ENCODE measurements around the gene DYNC1I2.

- TF ChIP-seq EZH2 (IDR thresholded peaks at IDR 0.05) (no peak), POLR2AphosphoS5 (IDR thresholded peaks at IDR 0.05; ENCODE audit: borderline replicate concordance, low read depth, low read length) (no peak)
Observed at GRCh38 chr2:171747371-171747770, 60.1 kb downstream of the DYNC1I2 start.
